Upper lobe of left lung (tissue), 6 donors: Measurements from ENCODE around the gene TRIM9. TPM values are rescaled to one million over a fixed set of nuclear protein-coding genes. Genes with fewer than 3 reads are reported as not detected.

ENCODE experiments used
- ATAC-seq, 2 donors: fragments of 200-7000 bp; cut with Tn5 transposase; one replicate each; pipeline ENCODE4 v1.9.1; 2022; ENCODE audit warnings: mild to moderate bottlenecking in 2 of 2, moderate library complexity in 2 of 2; ENCODE audit not compliant: low FRiP score in 2 of 2
- DNase-seq, 2 donors: peaks; one replicate each; pipeline ENCODE4 v3.0.0-alpha.2; 2019 to 2020
- H3K27ac ChIP-seq, 4 donors: fragments of 200-600 bp; sonication (generic); one replicate each; pipeline ENCODE4 v1.5.1; 2016 to 2019
- H3K27me3 ChIP-seq, 4 donors: fragments of 200-600 bp; sonication (generic); one replicate each; pipeline ENCODE4 v1.5.1; 2017 to 2019
- H3K36me3 ChIP-seq, 4 donors: fragments of 200-600 bp; sonication (generic); one replicate each; pipeline ENCODE4 v1.5.1; 2016 to 2019
- H3K4me1 ChIP-seq, 4 donors: fragments of 200-600 bp; sonication (generic); one replicate each; pipeline ENCODE4 v1.5.1; 2018 to 2019
- H3K4me3 ChIP-seq, 4 donors: fragments of 200-600 bp; sonication (generic); one replicate each; pipeline ENCODE4 v1.5.1; 2017 to 2019; ENCODE audit warnings: mild to moderate bottlenecking in 2 of 4, moderate library complexity in 1 of 4
- H3K9me3 ChIP-seq, 4 donors: fragments of 200-600 bp; sonication (generic); one replicate each; pipeline ENCODE4 v1.5.1; 2018 to 2019
- EP300 ChIP-seq, 4 donors: sonication (generic); formaldehyde crosslinking; IDR thresholded peaks; one replicate each; pipeline ENCODE4 v1.5.1; 2017; ENCODE audit warnings: antibody characterized with exemption in 4 of 4, control low read depth in 2 of 4
- POLR2A ChIP-seq, 4 donors: fragments of 450-650 bp; IDR thresholded peaks; one replicate each; pipeline ENCODE4 v1.5.1; 2016 to 2017; ENCODE audit warnings: antibody characterized with exemption in 4 of 4, mild to moderate bottlenecking in 2 of 4
- POLR2AphosphoS5 ChIP-seq, 2 donors: sonication (generic); formaldehyde crosslinking; IDR thresholded peaks; one replicate each; pipeline ENCODE4 v1.5.1; 2017; ENCODE audit warnings: antibody characterized with exemption in 2 of 2
- WGBS, 2 donors: methylation state at CpG; one replicate each; pipeline ENCODE4 v1.1.5; 2017 to 2018; 5-methylcytosine and 5-hydroxymethylcytosine counted together
- total RNA-seq, 6 donors: library from RNA; depleted of rRNA in 4 of 6; stranded (reverse); fragments of >200 nt in 4 of 6; gene quantifications; one replicate each; pipeline versions ENCODE4 v1.1.0 to v1.2.1, GENCODE V29; 2016 to 2021
- TF ChIP-seq, protein P1 (sequence below), 6 experiments: fragments of 450-650 bp in 4 of 6; fragments of 200-600 bp in 2 of 6; sonication (generic) in 2 of 6; IDR thresholded peaks; one replicate each; pipeline ENCODE4 v1.5.1; 2016 to 2019; ENCODE audit warnings: antibody characterized with exemption in 6 of 6
- donor health status: DM: no; HTN: no; CAD: no; lungs with moderate emphysema.
- donor health status: DM: no; HTN: yes; CAD: no; lungs with severe emphysema.

TRIM9 gene
- total RNA-seq, 6 donors from 2014 or later, result 0.30 to 3.1 (median 0.78) TPM

DNA sequence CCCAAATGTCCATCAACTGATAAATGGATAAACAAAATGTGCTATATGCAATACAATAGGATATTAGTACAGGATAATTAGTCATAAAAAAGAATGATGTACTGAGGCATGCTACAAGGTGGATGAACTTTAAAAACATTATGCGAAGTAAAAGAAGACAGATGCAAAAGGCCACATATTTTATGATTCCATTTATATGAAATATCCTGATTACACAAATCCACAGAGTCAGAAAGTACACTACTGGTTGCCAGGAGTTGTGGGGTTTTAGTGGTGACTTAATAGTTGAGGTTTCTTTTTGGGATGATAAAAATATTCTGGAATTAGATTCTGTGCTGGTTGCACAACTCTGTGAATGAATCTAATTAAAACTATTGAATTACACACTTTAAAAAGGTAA lies 12.6 kb downstream of the TRIM9 start:
- Histone ChIP-seq H3K4me1 (peaks cover 0 to 8% (median 0%) of the 10 kb centered on the region in 4 donors), H3K9me3 (no peaks in the 10 kb centered on the region), H3K27me3 (no peaks in the 10 kb centered on the region), H3K27ac (no peak overlapping the region), H3K4me3 (no peak overlapping the region), H3K36me3 (no peaks in the 10 kb centered on the region)
- TF ChIP-seq POLR2A (IDR thresholded peaks at IDR 0.05), result no peak
- TF ChIP-seq, protein P1, sequence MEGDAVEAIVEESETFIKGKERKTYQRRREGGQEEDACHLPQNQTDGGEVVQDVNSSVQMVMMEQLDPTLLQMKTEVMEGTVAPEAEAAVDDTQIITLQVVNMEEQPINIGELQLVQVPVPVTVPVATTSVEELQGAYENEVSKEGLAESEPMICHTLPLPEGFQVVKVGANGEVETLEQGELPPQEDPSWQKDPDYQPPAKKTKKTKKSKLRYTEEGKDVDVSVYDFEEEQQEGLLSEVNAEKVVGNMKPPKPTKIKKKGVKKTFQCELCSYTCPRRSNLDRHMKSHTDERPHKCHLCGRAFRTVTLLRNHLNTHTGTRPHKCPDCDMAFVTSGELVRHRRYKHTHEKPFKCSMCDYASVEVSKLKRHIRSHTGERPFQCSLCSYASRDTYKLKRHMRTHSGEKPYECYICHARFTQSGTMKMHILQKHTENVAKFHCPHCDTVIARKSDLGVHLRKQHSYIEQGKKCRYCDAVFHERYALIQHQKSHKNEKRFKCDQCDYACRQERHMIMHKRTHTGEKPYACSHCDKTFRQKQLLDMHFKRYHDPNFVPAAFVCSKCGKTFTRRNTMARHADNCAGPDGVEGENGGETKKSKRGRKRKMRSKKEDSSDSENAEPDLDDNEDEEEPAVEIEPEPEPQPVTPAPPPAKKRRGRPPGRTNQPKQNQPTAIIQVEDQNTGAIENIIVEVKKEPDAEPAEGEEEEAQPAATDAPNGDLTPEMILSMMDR (IDR thresholded peaks at IDR 0.05), result no peak
- TF ChIP-seq POLR2AphosphoS5 (IDR thresholded peaks at IDR 0.05), result no peak
- TF ChIP-seq EP300 (IDR thresholded peaks at IDR 0.05), result no peak
- ATAC-seq (peak in 1 of 2 donors; percentile 65), DNase-seq (no peak)
- WGBS, 2 donors, result 84 to 96% methylated on average over 1 of the region's 1 CpG

DNA sequence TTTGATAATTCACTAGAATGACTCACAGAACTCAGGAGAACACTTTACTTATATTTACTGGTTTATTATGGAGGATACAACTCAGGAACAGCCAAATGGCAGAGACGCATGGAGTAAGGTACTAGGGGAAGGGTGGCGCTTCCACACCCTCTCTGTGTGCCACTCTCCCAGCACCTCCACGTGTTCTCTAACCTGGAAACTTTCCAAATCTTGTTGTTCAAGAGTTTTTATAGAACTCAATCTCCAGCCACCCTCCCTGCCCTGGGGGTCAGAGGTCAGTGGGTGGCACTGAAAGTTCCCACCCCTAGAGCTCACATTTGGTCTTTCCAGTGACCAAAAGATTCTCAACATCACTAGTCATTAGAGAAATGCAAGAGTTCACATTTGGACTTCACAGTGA lies 13.2 kb downstream of the TRIM9 start:
- 76% methylated on average over 3 of the region's 3 CpGs for WGBS, 2 donors
- Histone ChIP-seq H3K27ac (no peak overlapping the region), H3K9me3 (no peaks in the 10 kb centered on the region), H3K4me3 (no peak overlapping the region), H3K4me1 (peaks cover 0 to 8% (median 0%) of the 10 kb centered on the region in 4 donors), H3K27me3 (no peaks in the 10 kb centered on the region), H3K36me3 (no peaks in the 10 kb centered on the region)
- no peak for TF ChIP-seq POLR2AphosphoS5 (IDR thresholded peaks at IDR 0.05)
- TF ChIP-seq EP300 (IDR thresholded peaks at IDR 0.05), result no peak
- no peak for TF ChIP-seq POLR2A (IDR thresholded peaks at IDR 0.05)
- TF ChIP-seq, protein P1 (IDR thresholded peaks at IDR 0.05), result no peak
- ATAC-seq (no peak), DNase-seq (no peak)

DNA sequence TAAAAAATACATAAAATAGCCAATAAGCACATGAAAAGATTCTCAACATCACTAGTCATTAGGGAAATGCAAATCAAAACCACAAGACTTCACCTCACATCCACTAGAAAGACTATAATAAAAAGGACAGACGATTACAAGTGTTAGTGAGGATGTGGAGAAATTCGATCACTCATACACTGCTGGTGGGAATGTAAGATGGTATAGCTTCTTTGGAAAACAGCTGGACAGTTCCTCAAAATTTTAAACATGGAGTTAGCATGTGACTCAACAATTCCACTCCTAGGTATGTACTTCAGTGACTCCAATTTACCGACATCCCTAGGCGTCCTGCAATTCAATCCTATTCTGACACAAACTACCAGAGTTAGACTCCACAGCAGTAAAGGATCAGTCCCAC lies 13.7 kb downstream of the TRIM9 start:
- Histone ChIP-seq H3K27me3 (no peaks in the 10 kb centered on the region), H3K27ac (no peak overlapping the region), H3K4me1 (peaks cover 0 to 8% (median 0%) of the 10 kb centered on the region in 4 donors), H3K9me3 (no peaks in the 10 kb centered on the region), H3K36me3 (no peaks in the 10 kb centered on the region), H3K4me3 (no peak overlapping the region)
- 90% methylated on average over 4 of the region's 4 CpGs for WGBS, 2 donors
- ATAC-seq (no peak), DNase-seq (no peak)
- TF ChIP-seq EP300 (IDR thresholded peaks at IDR 0.05), result no peak
- no peak for TF ChIP-seq POLR2AphosphoS5 (IDR thresholded peaks at IDR 0.05)
- TF ChIP-seq, protein P1 (IDR thresholded peaks at IDR 0.05), result no peak
- TF ChIP-seq POLR2A (IDR thresholded peaks at IDR 0.05), result no peak

DNA sequence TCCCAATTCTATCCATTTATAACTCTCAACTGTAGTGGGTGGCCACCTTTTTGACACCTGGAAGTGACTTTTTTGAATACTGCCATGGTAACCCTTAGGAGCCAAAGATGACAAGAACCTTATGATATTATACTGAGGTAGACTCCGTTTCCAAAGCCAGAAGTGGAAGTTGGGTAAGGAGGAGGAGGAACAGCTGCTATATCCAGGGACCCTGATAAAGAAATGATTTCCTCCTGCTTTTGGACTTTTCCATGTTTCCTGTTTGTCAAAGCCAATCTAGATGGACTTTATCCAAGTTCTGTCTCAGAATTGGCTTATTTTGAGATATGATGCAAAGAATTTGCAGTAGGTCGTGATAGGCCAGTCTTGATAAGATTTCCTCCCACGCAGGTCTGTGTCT lies 14.3 kb downstream of the TRIM9 start:
- H3K4me1 ChIP-seq, result peaks cover 0 to 8% (median 0%) of the 10 kb centered on the region in 4 donors
- H3K36me3 ChIP-seq, result no peaks in the 10 kb centered on the region
- no peak for ATAC-seq
- 48 to 55% methylated on average over 3 of the region's 3 CpGs for WGBS, 2 donors
- no peak overlapping the region for H3K4me3 ChIP-seq
- H3K27me3 ChIP-seq, result no peaks in the 10 kb centered on the region
- no peaks in the 10 kb centered on the region for H3K9me3 ChIP-seq
- no peak overlapping the region for H3K27ac ChIP-seq
- DNase-seq, result no peak
- TF ChIP-seq POLR2AphosphoS5 (IDR thresholded peaks at IDR 0.05) (no peak), EP300 (IDR thresholded peaks at IDR 0.05) (no peak), POLR2A (IDR thresholded peaks at IDR 0.05) (no peak)
- TF ChIP-seq, protein P1 (IDR thresholded peaks at IDR 0.05), result no peak

DNA sequence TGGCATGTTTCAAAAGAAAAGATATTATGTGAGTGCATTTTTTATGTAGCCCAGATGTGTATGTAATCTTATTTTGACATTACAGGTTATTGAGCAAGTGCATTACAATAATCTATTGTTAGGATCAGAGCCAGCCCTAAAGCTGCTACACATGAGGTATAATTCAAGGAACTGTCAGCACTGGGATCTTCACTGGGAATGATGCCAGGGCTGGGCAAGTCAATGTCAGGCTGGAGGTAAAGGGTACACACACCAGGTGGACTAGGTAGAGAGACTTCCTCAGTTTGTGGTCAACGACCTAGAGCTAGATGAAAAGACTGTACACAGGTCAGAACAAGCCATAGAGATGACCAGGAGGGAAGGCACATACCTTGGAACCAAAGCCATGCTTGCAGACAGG lies 15.4 kb downstream of the TRIM9 start:
- Histone ChIP-seq H3K4me3 (no peak overlapping the region), H3K9me3 (no peaks in the 10 kb centered on the region), H3K27me3 (no peaks in the 10 kb centered on the region), H3K27ac (no peak overlapping the region), H3K36me3 (no peaks in the 10 kb centered on the region), H3K4me1 (peaks cover 0 to 8% (median 0%) of the 10 kb centered on the region in 4 donors)
- no peak for TF ChIP-seq POLR2AphosphoS5 (IDR thresholded peaks at IDR 0.05)
- no peak for TF ChIP-seq POLR2A (IDR thresholded peaks at IDR 0.05)
- no peak for TF ChIP-seq EP300 (IDR thresholded peaks at IDR 0.05)
- TF ChIP-seq, protein P1 (IDR thresholded peaks at IDR 0.05), result no peak
- ATAC-seq (no peak), DNase-seq (no peak)
- 39 to 67% methylated on average over 1 of the region's 1 CpG for WGBS, 2 donors
